H1 (cell line): Measurements from ENCODE around the gene CTPS1. TPM values are rescaled to one million over a fixed set of nuclear protein-coding genes. Genes with fewer than 3 reads are reported as not detected.
A peak's percentile ranks its signal among the peaks of the same experiment; 100 is the strongest.

Experiments used
- ASH2L ChIP-seq: fragments of 200-600, 300-600 bp; sonication (generic); IDR thresholded peaks from one replicate; pipeline ENCODE4 v1.7.1; 2017; ENCODE audit warnings: low read length
- ATF2 ChIP-seq: IDR thresholded peaks from 2 replicates; pipeline ENCODE4 v1.6.1; 2012; ENCODE audit warnings: low read length, inconsistent platforms
- EP300 ChIP-seq, 2 experiments: IDR thresholded peaks; 1 replicate in 1 of 2; 2 replicates in 1 of 2; pipeline ENCODE4 v1.6.1; 2011 to 2012; ENCODE audit warnings: low read depth in 2 of 2, low read length in 2 of 2, mild to moderate bottlenecking in 2 of 2, borderline replicate concordance in 1 of 2, inconsistent platforms in 1 of 2, moderate library complexity in 1 of 2
- FOSL1 ChIP-seq: IDR thresholded peaks from 2 replicates; pipeline ENCODE4 v1.6.1; 2011; ENCODE audit warnings: mild to moderate bottlenecking, low read depth, low read length, moderate library complexity; ENCODE audit not compliant: insufficient read depth
- SRF ChIP-seq: IDR thresholded peaks from 2 replicates; pipeline ENCODE4 v1.6.1; 2011; ENCODE audit warnings: mild to moderate bottlenecking, low read depth, low read length, moderate library complexity
- YY1 ChIP-seq: IDR thresholded peaks from 2 replicates; pipeline ENCODE4 v1.6.1; 2011; ENCODE audit warnings: low read depth, mild to moderate bottlenecking, low read length
- polyA plus RNA-seq, 7 experiments: library from polyadenylated mRNA; depleted of rRNA in 3 of 7; stranded (reverse) in 5 of 7; unstranded in 2 of 7; fragments of >200 nt in 5 of 7; fragments of 200-250 nt in 2 of 7; gene quantifications; 1 replicate in 5 of 7; 2 replicates in 1 of 7; 4 replicates in 1 of 7; pipeline versions ENCODE4 v1.2.1 to v1.2.3, GENCODE V29; 2011 to 2013; ENCODE audit warnings: missing spikeins in 2 of 7, mixed read lengths in 2 of 7
- total RNA-seq: library from RNA; stranded (reverse); fragmentation: NEBNext Ultra II Directional; extraction: Animal tissue kit (Norgen Biotek cat#: 25700); gene quantifications from 2 replicates; pipeline ENCODE4 v1.2.1, GENCODE V29; 2021
- TF ChIP-seq, protein P1 (sequence below), 3 experiments: IDR thresholded peaks; 1 replicate in 2 of 3; 2 replicates in 1 of 3; pipeline versions ENCODE4 v1.5.1 to v1.6.1; 2011; ENCODE audit warnings: low read length in 3 of 3, mild to moderate bottlenecking in 3 of 3, inconsistent platforms in 2 of 3, low read depth in 1 of 3, moderate library complexity in 1 of 3; ENCODE audit not compliant: insufficient read depth in 1 of 3; ENCODE audit errors: control extremely low read depth in 1 of 3

Gene CTPS1
- total and polyA plus RNA-seq, 2 of the 8 experiments (the other 6 are each of a cell fraction or from before 2014, with no cell fraction given), result 35.5 to 103 TPM

GRCh38 chr1:40948741-40949443 lies 30.6 kb upstream of the CTPS1 start (continued):
- TF ChIP-seq, protein P1, sequence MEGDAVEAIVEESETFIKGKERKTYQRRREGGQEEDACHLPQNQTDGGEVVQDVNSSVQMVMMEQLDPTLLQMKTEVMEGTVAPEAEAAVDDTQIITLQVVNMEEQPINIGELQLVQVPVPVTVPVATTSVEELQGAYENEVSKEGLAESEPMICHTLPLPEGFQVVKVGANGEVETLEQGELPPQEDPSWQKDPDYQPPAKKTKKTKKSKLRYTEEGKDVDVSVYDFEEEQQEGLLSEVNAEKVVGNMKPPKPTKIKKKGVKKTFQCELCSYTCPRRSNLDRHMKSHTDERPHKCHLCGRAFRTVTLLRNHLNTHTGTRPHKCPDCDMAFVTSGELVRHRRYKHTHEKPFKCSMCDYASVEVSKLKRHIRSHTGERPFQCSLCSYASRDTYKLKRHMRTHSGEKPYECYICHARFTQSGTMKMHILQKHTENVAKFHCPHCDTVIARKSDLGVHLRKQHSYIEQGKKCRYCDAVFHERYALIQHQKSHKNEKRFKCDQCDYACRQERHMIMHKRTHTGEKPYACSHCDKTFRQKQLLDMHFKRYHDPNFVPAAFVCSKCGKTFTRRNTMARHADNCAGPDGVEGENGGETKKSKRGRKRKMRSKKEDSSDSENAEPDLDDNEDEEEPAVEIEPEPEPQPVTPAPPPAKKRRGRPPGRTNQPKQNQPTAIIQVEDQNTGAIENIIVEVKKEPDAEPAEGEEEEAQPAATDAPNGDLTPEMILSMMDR (IDR thresholded peaks at IDR 0.05; ENCODE audit: control extremely low read depth in 1 of 3, insufficient read depth in 1 of 3, low read depth in 1 of 3, low read length in 3 of 3), result peak; percentile 54 to 76 (median 70)
- TF ChIP-seq SRF (peak; percentile 93), EP300 (IDR thresholded peaks at IDR 0.05; ENCODE audit: borderline replicate concordance in 1 of 2, low read depth in 2 of 2, low read length in 2 of 2) (no peak), ATF2 (no peak), YY1 (no peak), FOSL1 (no peak), ASH2L (no peak)
- TF ChIP-seq, all 59 proteins: peak for 3
